Endothelial cell of umbilical vein (primary cell): ENCODE data around the gene CDC20B. TPM values are rescaled to one million over a fixed set of nuclear protein-coding genes. Genes with fewer than 3 reads are reported as not detected.

Source experiments
- BruUV-seq: library from RNA; stranded (reverse); fragments of 400-500 nt; replicated peaks from 2 replicates; lab custom pipeline; 2021; lab: Mats Ljungman, UMichigan
- CTCF ChIA-PET: fragments of 300-600, 350-600 bp; sonication (Branson Sonifier 250); formaldehyde crosslinking; loops from one replicate; lab custom pipeline; 2021; ENCODE audit warnings: antibody characterized with exemption, inconsistent platforms; lab: Charles Lee
- POLR2A ChIA-PET: fragments of 300-600, 350-600 bp; sonication (Branson Sonifier 250); formaldehyde crosslinking; loops from one replicate; lab custom pipeline; 2021; ENCODE audit warnings: antibody characterized with exemption, inconsistent platforms; lab: Charles Lee
- DNase-seq: peaks from one replicate; pipeline ENCODE4 v3.0.0-alpha.2; 2011; ENCODE audit warnings: low read depth, low spot score
- FAIRE-seq: peaks from 2 replicates; lab custom pipeline; 2011; peaks lifted over from hg19 to GRCh38; lab: Jason Lieb, UNC
- H2AFZ ChIP-seq: 2 replicates; pipeline ENCODE4 v1.6.0; 2012; ENCODE audit warnings: low read depth, low read length, control low read depth, inconsistent platforms
- H3K27ac ChIP-seq: 2 replicates; pipeline ENCODE4 v1.5.1; 2011; ENCODE audit warnings: low read depth, mild to moderate bottlenecking, control low read depth, low read length, moderate library complexity; ENCODE audit not compliant: insufficient read depth
- H3K27me3 ChIP-seq, 2 experiments: 2 replicates each; pipeline versions ENCODE4 v1.6.0 to v1.6.1; 2011; ENCODE audit warnings: low read length in 2 of 2, mixed read lengths in 1 of 2; ENCODE audit not compliant: control insufficient read depth in 2 of 2, insufficient read depth in 2 of 2
- H3K36me3 ChIP-seq, 2 experiments: 2 replicates in 1 of 2; 3 replicates in 1 of 2; pipeline ENCODE4 v1.5.1; 2011; ENCODE audit warnings: low read length in 2 of 2, mild to moderate bottlenecking in 1 of 2, moderate library complexity in 1 of 2; ENCODE audit not compliant: control insufficient read depth in 2 of 2, insufficient read depth in 2 of 2; ENCODE audit errors: extremely low read depth in 1 of 2
- H3K4me1 ChIP-seq: 3 replicates; pipeline ENCODE4 v1.5.1; 2011; ENCODE audit warnings: mild to moderate bottlenecking, low read length; ENCODE audit not compliant: control insufficient read depth, insufficient read depth; ENCODE audit errors: extremely low read depth
- H3K4me2 ChIP-seq: 2 replicates; pipeline ENCODE4 v1.6.1; 2011; ENCODE audit warnings: low read length, control low read depth, mixed read lengths; ENCODE audit not compliant: insufficient read depth
- H3K4me3 ChIP-seq, 3 experiments: fragments of 200-600 bp in 1 of 3; sonication (generic), shearing (Covaris generic) in 1 of 3; replicated peaks in 1 of 3; 2 replicates each; pipeline ENCODE4 v1.5.1; 2011 to 2016; ENCODE audit warnings: control low read depth in 3 of 3, low read length in 3 of 3, mild to moderate bottlenecking in 2 of 3, inconsistent platforms in 1 of 3, low read depth in 1 of 3, moderate library complexity in 1 of 3; ENCODE audit not compliant: insufficient read depth in 1 of 3
- H3K79me2 ChIP-seq: 2 replicates; pipeline ENCODE4 v1.6.0; 2012; ENCODE audit warnings: low read length, inconsistent platforms; ENCODE audit not compliant: control insufficient read depth, insufficient read depth
- H3K9ac ChIP-seq: replicated peaks from 2 replicates; pipeline ENCODE3; 2011; ENCODE audit warnings: low read length, control low read depth; ENCODE audit not compliant: insufficient read depth; ENCODE audit errors: extremely low read depth
- H3K9me1 ChIP-seq: replicated peaks from 3 replicates; pipeline ENCODE4 v1.6.0; 2011; ENCODE audit warnings: mild to moderate bottlenecking, low read length; ENCODE audit not compliant: control insufficient read depth, insufficient read depth; ENCODE audit errors: extremely low read depth
- H3K9me3 ChIP-seq: replicated peaks from 2 replicates; pipeline ENCODE4 v1.5.1; 2012; ENCODE audit warnings: low read length, inconsistent platforms; ENCODE audit not compliant: control insufficient read depth, insufficient read depth
- H4K20me1 ChIP-seq: replicated peaks from 2 replicates; pipeline ENCODE3; 2011; ENCODE audit warnings: mild to moderate bottlenecking, low read length; ENCODE audit not compliant: control insufficient read depth, insufficient read depth; ENCODE audit errors: extremely low read depth
- EZH2 ChIP-seq: IDR thresholded peaks from 2 replicates; pipeline ENCODE4 v1.6.1; 2012; ENCODE audit warnings: borderline replicate concordance, low read depth, mild to moderate bottlenecking, moderate library complexity, low read length, inconsistent platforms; ENCODE audit not compliant: severe bottlenecking
- FOS ChIP-seq: IDR thresholded peaks from 2 replicates; pipeline ENCODE4 v1.6.1; 2011; ENCODE audit warnings: mild to moderate bottlenecking, low read length, moderate library complexity, borderline replicate concordance; ENCODE audit not compliant: insufficient read depth
- GATA2 ChIP-seq: IDR thresholded peaks from 2 replicates; pipeline ENCODE4 v1.7.0; 2011; ENCODE audit warnings: low read depth, mild to moderate bottlenecking, moderate library complexity, mixed read lengths, low read length; ENCODE audit not compliant: insufficient read length, insufficient read depth
- JUN ChIP-seq: IDR thresholded peaks from 2 replicates; pipeline ENCODE4 v1.6.1; 2011; ENCODE audit warnings: borderline replicate concordance, low read depth; ENCODE audit not compliant: insufficient read length, insufficient read depth
- MYC ChIP-seq: IDR thresholded peaks from one replicate; pipeline ENCODE4 v1.6.1; 2011; ENCODE audit warnings: mild to moderate bottlenecking, low read depth, low read length
- POLR2A ChIP-seq: IDR thresholded peaks from 2 replicates; pipeline ENCODE4 v1.6.1; 2012; ENCODE audit warnings: low read depth, mild to moderate bottlenecking, control low read depth, low read length
- POLR2AphosphoS5 ChIP-seq: IDR thresholded peaks from 2 replicates; pipeline ENCODE4 v1.6.1; 2012; ENCODE audit warnings: low read depth, mild to moderate bottlenecking, control low read depth, low read length, moderate library complexity; ENCODE audit not compliant: insufficient read depth
- dilution Hi-C: fragments of 300-500 bp; cut with MboI; formaldehyde crosslinking; loops from one replicate; pipeline ENCODE4 v1.15.0; 2019; ENCODE audit warnings: low sequenced_read_pairs; ENCODE audit not compliant: extremely low pct_ligation_motif_present
- intact Hi-C: fragments of 100-400 bp; cut with micrococcal nuclease; formaldehyde crosslinking; loops from one replicate; pipeline ENCODE4 v1.10.0; 2022
- polyA plus RNA-seq, 4 experiments: library from polyadenylated mRNA; depleted of rRNA in 3 of 4; stranded (reverse) in 3 of 4; unstranded in 1 of 4; fragments of >200 nt; gene quantifications; 2 replicates each; pipeline versions ENCODE4 v1.2.1 to v1.2.3, GENCODE V29; 2011 to 2012; ENCODE audit warnings: missing spikeins in 1 of 4
- total RNA-seq: library from RNA; stranded (reverse); gene quantifications from 2 replicates; pipeline ENCODE4 v1.2.3, GENCODE V29; 2021
- TF ChIP-seq, protein P1 (sequence below): IDR thresholded peaks from 2 replicates; pipeline ENCODE4 v1.6.1; 2011; ENCODE audit not compliant: insufficient read depth, insufficient read length
- TF ChIP-seq, protein P2 (sequence below), 2 donors: IDR thresholded peaks; 1 replicate in 1 of 2; 2 replicates in 1 of 2; pipeline ENCODE4 v1.5.1; 2011; ENCODE audit warnings: low read length in 2 of 2, mild to moderate bottlenecking in 2 of 2, moderate library complexity in 2 of 2, control low read depth in 1 of 2, inconsistent platforms in 1 of 2, low read depth in 1 of 2; ENCODE audit not compliant: insufficient read depth in 1 of 2; ENCODE audit errors: extremely low read depth in 1 of 2

CDC20B gene
- total and polyA plus RNA-seq, 2 donors (not counting 3 experiments of a cell fraction or from before 2014, with no cell fraction given) = 0.22 TPM

DNA sequence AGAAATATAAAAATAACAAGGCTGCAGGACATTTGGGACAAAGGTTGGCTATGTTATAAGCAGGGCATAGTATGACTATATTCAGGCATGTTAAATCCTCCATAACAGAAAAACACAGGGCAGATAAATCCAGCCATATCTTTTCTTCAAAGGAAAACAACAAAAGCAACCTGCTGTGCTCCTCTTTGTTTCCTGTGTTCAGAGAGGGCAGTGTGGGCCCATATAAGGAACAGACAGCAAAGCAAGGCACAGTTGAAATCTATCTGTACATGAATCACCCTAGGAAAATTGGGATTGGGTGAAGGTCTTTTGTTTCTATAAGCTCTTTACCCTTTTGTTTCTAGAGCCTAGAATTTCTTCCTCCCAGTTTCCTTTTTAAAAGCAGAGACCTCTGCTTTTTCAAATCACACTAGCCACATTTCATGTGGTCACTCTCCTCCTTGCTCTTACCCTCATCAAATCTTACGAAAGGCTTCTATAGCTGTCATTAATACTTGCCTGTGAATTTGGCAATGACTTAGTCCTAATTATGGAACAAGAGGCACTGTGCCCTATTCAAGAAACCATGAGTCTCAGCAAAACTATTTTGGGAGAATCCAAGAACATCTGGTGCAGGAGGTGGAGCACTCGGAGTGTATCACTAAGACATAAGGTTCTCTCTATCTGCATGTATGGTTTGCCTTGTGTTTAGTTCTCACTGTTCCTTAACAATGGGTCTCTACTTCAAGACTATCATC is 68.8 kb downstream of the CDC20B start:
- Histone ChIP-seq H3K27ac (no peak overlapping the region), H3K9me3 (no peaks in the 10 kb centered on the region), H3K4me1 (no peaks in the 10 kb centered on the region), H3K27me3 (no peaks in the 10 kb centered on the region), H3K79me2 (no peaks in the 10 kb centered on the region), H2AFZ (no peak overlapping the region), H3K4me3 (no peak overlapping the region), H3K36me3 (no peaks in the 10 kb centered on the region), H3K4me2 (no peak overlapping the region), H4K20me1 (no peaks in the 10 kb centered on the region), H3K9me1 (no peaks in the 10 kb centered on the region), H3K9ac (no peak overlapping the region)
- intact Hi-C loops (no loop called here), dilution Hi-C loops (no loop called here)
- TF ChIP-seq POLR2A (no peak), MYC (no peak), JUN (no peak), EZH2 (no peak), FOS (no peak), GATA2 (no peak), POLR2AphosphoS5 (no peak)
- TF ChIP-seq, protein P1, sequence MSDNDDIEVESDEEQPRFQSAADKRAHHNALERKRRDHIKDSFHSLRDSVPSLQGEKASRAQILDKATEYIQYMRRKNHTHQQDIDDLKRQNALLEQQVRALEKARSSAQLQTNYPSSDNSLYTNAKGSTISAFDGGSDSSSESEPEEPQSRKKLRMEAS = no peak
- TF ChIP-seq, protein P2, sequence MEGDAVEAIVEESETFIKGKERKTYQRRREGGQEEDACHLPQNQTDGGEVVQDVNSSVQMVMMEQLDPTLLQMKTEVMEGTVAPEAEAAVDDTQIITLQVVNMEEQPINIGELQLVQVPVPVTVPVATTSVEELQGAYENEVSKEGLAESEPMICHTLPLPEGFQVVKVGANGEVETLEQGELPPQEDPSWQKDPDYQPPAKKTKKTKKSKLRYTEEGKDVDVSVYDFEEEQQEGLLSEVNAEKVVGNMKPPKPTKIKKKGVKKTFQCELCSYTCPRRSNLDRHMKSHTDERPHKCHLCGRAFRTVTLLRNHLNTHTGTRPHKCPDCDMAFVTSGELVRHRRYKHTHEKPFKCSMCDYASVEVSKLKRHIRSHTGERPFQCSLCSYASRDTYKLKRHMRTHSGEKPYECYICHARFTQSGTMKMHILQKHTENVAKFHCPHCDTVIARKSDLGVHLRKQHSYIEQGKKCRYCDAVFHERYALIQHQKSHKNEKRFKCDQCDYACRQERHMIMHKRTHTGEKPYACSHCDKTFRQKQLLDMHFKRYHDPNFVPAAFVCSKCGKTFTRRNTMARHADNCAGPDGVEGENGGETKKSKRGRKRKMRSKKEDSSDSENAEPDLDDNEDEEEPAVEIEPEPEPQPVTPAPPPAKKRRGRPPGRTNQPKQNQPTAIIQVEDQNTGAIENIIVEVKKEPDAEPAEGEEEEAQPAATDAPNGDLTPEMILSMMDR (IDR thresholded peaks at IDR 0.05; ENCODE audit: extremely low read depth in 1 of 2, insufficient read depth in 1 of 2, low read depth in 1 of 2, low read length in 2 of 2) = no peak
- POLR2A ChIA-PET = no interaction called here
- CTCF ChIA-PET = interaction anchor here (1.1 to 1.4 kb wide), 3 partner anchors 11 to 160 kb away, joined by 3 to 4 read pairs (median 3); no protein-coding TSS in a partner anchor
- no peak for DNase-seq
- FAIRE-seq = no peak
- BruUV-seq = no TSS peak
